ENCODE results near the gene CNTNAP2.

The CNTNAP2 gene

DNA sequence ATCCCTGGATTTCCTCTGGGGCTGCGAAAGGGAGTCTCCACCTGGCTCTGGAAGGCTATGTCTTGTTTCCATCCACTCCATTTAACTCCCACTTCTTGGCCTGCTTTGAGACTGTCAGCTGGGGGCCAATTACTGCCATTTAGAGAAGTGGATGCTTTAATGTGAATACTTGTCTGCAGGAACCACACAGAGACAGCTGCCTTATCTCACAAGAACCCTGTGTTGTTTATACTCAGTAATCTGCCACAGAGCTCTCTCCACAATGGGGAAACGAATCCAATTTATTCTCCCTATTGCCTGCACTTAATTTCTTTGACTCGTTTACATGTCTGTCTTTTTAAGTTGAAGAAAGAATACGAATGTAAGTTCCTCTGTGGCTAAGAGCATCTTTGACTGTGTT, 1687.0 kb downstream of the CNTNAP2 start:
- DNase-seq = no peak

- DNase-seq = no peak
These were observed 1687.4 kb downstream of the CNTNAP2 start for GRCh38 chr7:147804032-147804431.

DNA sequence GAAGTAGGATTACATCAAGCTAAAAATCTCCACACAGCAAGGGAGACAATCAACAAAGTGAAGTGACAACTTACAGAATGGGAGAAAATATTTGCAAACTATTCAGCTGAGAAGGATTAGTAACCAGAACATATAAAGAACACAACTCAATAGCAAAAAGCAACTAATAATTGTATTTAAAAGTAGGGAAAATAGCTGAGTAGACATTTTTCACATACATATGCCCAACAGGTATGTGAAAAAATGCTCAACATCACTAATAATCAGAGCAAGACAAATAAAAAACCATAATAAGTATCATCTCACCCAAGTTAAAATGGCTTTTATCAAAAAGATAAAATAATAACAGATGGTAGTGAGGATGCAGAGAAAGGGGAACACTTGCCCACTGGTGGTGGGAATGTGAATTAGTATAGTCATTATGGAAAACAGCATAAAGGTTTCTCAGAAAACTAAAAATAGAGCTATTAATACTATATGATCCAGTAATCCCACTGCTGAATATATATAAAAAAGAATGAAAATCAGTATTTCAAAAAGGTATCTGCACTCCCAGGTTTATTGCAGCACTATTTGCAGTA, 1689.5 kb downstream of the CNTNAP2 start:
- DNase-seq = no peak

DNA sequence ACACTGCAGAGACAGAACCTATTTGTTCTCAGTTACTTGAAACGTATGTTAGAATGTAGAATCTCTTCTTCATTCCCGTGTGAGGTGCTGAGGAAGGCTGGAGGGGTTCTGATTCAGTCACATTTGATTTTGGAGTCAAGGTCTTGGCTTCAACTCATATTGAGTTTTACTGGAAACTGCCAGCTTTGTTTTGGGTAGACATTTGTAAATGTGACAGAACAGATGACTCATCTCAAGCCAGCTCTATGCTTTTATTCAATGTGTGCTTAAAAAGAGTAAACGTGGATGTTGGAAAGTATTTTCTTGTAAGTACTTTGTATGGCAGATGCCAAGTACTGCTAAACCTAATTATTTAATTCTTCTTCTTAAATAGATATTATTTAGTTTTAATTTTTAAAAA, 1693.2 kb downstream of the CNTNAP2 start:
- DNase-seq = no peak

DNA sequence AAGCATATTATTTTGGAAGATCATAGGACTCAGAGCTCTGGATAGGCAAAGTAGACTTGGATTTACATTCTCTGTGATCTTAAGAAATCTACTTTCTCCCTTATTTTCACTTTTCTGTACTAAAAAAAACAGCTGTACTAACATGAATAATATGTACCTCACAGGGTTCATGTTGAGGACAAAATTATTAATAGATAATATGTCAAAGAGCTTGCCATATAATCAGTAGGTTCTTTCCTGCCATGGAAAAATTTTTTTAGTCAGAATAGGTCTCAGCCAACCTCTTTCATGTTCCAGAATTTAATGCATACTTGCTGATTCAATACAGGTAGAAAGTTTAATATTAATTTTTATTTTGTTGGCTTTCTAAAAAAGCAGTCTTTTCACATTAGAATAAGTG, 1693.7 kb downstream of the CNTNAP2 start:
- no peak for DNase-seq

- DNase-seq = no peak
These were observed 1695.3 kb downstream of the CNTNAP2 start for GRCh38 chr7:147811923-147812322.

GRCh38 chr7:147813316-147813715, 1696.7 kb downstream of the CNTNAP2 start:
- DNase-seq = no peak

DNA sequence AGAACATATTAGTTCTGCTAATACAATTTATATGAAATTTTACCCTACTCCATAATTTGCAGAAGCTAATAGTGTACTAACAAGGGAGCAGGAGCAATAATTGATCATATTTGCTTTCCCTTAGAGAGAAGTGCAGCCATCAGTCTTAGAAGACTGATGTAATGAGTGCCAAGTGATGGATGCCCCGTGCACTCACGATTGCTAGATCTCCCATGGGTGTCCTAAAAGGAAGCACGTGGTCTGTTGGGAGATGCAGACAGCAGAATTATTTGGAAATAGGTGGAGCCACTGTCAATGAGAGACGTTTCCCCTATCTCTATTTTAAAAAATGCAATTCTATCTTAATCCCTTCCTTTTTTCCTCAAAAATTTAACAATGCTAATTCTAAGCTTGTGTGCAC, 1701.7 kb downstream of the CNTNAP2 start:
- no peak for DNase-seq

- no peak for DNase-seq
These were observed 1708.1 kb downstream of the CNTNAP2 start for GRCh38 chr7:147824671-147825070.

DNA sequence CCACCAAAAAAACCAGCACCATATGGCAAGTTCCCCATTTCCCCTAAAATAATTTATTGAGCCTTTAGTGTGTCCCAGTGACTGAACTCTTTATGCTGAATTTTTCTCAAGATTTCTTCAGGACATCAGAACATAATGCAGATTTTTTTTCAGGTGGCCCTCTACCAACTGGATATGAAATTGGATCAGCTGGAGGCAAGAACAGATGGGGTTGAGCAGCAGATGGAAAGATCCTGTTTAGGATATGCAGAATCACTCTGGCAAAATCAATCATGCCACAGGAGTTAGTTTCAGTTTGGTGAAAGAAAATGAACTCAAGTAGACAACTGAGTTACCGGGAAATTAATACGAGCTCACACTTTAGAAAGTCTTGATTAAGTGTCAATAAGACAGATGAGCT, 1712.4 kb downstream of the CNTNAP2 start:
- no peak for DNase-seq

GRCh38 chr7:147833557-147833956, 1717.0 kb downstream of the CNTNAP2 start:
- DNase-seq = no peak

GRCh38 chr7:147833970-147834369, 1717.4 kb downstream of the CNTNAP2 start:
- no peak for DNase-seq

DNA sequence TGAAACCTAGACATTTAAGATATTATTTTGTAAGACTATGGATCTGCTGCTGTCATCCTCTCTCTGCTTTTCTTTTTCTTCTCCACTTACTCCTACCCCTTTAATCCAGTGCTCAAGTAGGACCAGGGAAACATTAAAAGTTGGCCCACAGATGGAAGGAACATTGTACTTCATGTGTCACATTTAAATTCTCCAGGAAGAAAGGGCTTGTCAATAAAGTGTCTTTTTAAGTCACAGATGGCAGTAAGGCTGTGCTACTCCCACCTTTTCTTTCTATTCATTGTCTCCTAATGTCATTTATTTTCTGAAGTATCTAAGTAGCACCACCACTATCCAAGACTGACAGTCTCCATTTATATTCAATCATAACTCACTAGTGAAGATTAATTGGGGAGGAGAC, 1736.2 kb downstream of the CNTNAP2 start:
- DNase-seq = no peak

DNA sequence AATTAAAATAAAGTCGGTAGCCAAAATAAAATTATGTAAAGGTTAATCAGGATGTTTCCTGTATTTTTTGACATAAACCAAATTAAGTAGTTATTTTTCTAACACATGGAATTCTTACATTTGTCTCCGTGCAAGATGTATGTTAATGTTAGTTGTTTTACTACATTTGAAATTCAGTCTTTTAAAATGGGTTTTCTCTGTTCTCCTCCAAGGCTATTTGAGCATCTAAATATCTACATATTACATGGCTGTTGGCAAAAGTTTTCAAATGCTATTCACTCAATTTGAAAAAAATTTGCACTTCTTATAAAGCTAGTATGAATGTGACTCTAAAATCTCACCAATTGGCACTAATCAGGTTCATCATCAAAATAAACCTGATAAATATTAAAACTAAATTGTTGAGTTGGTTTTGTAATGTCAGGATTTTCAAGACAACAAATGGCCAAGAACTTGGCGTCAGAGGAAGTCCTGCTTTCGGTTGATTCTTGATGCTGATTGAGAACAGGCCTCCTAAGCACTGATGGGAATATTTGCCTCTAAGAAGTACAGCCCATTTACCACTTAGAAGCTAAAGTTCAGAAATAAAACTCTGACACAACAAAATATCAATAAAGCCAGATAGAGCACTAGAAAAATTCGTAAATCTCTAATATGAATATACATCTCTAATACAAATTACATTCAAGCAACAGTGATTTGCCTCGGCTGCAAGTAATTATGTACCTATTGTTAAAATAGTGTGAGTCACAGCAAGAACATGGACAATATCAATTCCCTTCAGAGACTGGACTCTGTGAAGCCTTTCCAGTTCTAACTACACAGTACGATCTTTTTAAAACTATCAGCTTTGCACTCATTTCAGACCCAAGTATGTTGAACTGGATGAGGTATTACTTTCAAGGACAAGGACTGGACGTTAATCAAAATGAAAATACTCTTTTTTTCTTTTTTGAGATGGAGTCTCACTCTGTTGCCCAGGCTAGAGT, 1740.8 kb downstream of the CNTNAP2 start:
- DNase-seq = no peak

DNA sequence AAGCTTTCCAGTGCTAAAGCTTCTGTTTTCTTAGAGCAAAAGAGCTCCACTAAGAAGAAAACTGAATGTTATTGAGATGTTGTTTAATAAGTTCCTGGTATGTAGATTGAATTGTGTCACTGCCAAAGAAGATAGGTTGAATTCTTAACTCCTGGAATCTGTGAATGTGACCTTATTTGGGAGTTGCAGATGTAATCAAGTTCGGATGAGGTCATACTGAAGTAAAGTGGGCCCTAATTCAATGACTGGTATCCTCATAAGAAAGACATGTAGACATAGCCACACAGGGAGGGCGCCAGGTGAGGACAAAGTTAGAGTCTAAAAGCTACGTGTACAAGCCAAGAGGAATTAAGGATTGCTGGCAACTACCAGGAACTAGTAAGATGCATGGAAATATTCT, 1741.8 kb downstream of the CNTNAP2 start:
- DNase-seq = peak; percentile 7

DNA sequence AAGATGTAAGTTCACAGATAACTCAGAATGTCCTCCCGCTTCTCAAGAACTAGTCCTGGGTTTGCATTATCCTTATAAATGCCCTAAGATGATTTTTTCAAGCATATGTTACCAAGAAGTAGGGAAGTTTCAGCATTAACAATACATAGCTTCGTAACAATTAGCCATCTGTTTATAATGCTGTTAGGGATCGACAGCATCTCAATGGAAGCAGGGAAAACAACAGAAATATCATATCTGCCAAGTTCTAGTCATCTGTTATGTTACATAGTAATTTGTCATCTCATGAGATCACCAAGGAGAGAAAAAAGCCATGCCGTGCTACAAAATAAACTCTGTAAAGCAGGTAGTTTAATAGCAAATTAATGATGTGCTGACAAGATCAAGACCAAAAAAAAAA, 1742.4 kb downstream of the CNTNAP2 start:
- DNase-seq = no peak

GRCh38 chr7:147859486-147859885, 1742.9 kb downstream of the CNTNAP2 start:
- no peak for DNase-seq

GRCh38 chr7:147861058-147861716, 1744.6 kb downstream of the CNTNAP2 start:
- DNase-seq = peak; percentile 56

- no peak for DNase-seq
These were observed 1745.3 kb downstream of the CNTNAP2 start for GRCh38 chr7:147861945-147862344.

DNA sequence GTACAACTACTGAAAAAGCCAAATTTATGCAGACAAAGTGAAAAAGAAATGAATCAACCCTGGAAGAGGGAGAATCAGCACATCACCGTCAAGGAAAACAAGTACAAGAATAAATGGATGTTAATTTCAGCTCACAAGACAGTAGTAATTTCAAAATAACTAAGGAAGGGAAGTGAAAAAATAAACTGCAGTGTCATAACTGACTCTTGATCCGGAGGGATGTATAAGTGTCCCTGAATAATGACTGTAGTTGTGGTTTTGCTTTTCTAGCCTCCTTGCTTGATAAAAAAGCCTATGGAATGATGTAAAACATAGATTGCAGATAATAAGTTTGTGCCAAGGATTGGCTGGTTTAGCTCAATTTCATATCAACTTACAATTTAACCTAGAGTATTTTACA, 1752.9 kb downstream of the CNTNAP2 start:
- no peak for DNase-seq

- DNase-seq = no peak
These were observed 1762.5 kb downstream of the CNTNAP2 start for GRCh38 chr7:147878912-147879661.

GRCh38 chr7:147885869-147886268, 1769.3 kb downstream of the CNTNAP2 start:
- no peak for DNase-seq

DNA sequence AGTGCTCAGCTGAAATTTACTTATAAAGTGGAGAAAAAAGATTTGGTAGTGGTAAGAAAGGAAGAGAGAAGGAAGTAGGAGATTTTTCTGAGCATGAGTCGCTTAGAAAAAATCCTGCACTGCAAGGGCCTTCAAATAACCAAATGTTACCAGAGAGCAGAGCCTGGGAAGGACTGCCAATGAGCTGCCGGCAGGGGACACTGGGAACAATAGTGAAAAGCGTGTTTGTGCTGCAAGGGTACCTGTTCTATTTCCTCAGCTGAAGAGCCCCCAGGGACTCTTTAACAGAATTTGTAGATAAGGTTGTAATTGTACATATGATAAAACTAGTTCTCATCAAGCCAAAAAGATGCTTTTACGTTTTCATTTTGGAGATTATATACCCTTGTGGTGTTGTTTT, 1777.7 kb downstream of the CNTNAP2 start:
- peak; percentile 22 for DNase-seq

All from fibroblast of skin of scalp (primary cell).